Activated effector memory CD4-positive, alpha-beta T cell treated with Interleukin-2 at 50 U/mL for 16 hours (primary cell): Measurements from ENCODE around the gene FDXR.

Experiments
- DNase-seq: peaks from one replicate; pipeline ENCODE4 v3.0.0-alpha.2; 2020

FDXR gene

DNA sequence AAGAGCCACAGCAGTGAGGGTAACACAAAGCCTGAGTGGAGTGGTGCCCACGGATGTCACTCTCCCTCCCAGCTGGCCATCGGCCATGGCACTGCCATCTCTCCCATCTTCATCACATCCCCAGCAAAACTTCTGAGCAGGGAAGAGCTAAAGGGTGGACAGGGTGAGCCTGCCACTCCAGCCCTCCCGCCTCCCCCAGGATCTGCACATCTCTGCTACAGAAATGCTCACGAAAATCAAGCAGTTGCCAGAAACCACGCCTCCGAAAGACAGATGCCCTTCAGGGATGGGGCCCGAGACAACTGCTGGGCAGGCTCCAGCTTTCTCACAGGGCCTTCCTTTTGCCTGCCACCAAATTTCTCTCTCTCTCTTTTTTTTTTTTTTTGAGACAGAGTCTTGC, 16.7 kb downstream of the FDXR start:
- no peak for DNase-seq

GRCh38 chr17:74855323-74855722, 17.5 kb downstream of the FDXR start:
- DNase-seq = no peak

- DNase-seq = no peak
These were observed 18.0 kb downstream of the FDXR start for GRCh38 chr17:74854792-74855191.

DNA sequence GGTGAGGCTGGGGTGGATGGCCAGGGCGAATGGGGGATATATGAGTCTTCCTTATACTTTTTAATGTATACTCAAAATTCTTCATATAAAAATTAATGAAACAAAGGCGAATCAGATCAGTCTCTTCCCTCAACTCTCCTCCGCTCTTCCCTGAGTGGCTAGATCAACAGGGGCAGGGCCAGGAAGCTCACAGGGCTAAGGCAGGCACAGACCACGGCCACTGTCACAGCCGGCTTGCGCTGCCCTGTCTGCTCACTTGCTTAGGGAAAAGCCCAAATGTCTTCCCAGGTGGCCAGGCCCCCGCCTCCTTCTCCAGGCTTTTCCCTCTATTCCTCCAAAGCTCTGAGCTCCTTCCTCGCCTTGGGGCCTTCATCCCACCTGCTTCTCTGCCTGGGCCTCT, 19.1 kb downstream of the FDXR start:
- no peak for DNase-seq

GRCh38 chr17:74853048-74853397, 19.8 kb downstream of the FDXR start:
- no peak for DNase-seq

DNA sequence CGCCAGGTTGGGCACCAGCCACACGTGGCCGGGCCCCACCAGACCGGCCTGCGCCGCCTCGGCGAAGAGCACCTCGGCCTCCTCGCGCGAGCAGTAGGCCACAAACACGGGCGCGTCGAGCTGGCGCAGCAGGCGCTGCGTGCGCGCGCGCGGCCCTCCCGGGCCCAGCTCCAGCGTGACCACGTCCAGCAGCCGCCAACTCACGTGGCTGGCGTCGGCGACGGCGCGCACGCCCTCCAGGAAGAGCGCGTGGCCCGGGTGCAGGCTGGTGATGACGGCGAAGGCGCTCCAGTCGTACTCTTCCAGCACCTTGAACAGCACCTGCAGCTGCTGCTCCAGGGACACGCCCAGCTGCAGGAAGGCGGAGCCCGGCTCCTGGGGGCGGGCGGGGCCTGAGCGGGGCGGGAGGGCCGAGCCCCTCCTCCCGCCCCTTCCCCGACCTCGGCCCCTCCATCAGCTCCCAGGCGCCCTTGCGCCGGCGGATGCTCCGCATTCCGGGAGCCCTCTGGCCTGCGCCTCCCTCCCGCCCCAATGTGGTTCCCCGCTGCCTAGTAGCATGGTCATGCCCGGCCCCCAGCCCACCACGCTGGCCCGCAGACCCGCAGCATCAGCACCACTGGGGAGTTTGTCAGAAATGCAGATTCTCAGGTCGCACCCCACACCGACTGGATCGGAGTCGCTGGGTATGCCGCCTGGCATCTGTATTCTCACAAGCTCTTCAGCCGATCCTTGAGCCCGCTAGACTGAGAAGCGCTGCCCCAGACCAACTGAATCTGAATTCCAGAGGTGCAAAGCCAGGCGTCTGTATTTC, 20.4 kb downstream of the FDXR start:
- DNase-seq = peak; percentile 58

DNA sequence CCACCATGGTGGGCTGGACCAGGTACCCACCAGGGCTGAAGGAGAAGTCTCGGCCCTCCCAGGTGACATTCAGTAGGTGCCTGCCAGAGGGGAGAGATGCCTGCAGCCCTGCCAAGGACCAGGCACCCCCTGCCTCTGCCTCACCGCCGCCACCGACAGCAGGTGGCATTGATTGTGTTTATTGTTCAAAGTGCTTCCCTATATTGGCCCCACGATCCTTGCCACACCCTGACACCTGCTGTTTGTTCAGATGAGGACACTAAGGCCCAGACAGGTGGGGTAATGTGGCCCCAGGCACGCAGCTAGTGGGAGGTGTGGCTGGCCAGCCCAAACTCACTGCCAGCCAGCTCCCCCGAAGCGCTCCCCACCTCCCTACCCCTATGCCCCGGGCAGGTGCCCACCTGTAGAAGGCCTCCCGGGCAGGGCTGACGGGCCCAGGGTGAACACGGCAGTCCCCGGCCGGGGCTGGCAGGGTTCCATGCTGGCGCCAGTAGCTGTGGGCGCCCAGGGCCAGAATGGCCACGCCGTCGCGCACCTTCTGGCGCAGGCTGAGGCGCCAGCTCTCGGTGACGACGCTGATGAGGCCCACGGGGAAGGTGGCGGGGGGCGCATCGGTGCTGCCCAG, 21.1 kb downstream of the FDXR start:
- DNase-seq = no peak

- DNase-seq = no peak
These were observed 21.9 kb downstream of the FDXR start for GRCh38 chr17:74850914-74851313.

DNA sequence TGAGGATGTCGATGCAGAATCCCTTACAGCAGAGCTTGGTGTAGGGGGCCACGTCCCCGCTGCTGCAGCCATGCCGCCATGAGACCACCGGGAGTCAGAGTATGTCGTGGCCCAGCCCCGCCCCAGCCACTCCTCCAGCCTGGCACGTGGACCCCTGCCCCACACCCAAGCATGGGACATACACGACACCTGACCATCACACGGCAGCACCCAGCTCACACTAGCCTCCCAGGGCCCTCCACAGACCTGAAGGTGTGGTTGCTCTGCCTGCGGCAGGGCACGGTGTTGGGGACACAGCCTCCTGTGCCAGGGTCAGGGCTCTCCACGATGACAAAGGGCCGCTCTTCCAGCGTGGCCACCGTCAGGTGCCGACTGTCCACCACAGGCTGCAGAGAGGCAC, 22.5 kb downstream of the FDXR start:
- no peak for DNase-seq

DNA sequence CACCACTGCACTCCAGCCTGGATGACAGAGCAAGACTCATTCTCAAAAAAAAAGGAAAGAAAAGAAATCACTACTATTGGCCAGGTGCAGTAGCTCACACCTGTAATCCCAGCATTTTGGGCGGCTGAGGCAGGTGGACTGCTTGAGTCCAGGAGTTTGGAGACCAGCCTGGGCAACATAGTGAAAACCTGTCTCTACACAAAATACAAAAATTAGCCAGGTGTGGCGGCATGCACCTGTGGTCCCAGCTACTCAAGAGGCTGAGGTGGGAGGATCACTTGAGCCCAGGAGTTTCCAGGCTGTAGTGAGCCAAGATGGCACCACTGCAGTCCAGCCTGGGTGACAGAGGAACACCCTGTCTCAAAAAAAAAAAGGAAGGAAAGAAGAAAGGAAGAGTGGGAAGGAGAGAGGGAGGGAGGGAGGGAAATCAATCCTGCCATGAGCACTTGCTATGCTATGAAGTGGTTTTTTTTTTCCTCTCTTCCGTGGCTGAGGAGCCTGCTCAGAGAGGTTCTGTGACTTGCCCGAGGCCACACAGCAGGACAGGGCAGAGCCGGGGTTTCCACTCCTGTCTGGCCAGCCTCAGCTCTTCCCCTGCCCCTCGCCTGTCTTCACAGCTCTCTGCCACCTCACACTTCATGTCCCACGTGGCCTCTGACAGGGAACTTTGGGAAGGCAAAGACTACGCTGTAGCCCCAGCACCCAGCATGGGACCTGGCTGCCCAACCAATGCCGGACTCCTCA, 24.0 kb downstream of the FDXR start:
- no peak for DNase-seq

DNA sequence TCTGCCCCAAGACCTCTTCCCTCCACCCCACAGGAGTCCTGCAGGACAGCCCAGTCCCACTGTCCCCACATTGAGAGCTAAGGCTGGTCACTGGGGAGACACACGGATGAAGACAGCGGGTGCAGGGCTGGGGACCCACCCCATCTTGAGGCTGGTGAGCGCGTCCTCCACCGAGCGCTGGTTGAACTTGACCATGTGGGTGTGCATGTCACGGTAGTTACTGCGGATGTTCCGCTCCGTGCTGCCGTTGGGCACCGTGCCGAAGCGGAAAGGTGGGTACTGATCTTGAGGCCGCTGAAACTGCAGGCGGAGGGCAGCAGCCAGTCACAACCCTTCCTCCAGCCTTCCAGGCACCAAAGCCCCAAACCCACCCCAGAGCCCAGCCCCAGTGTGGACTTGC, 26.2 kb downstream of the FDXR start:
- DNase-seq = no peak

- DNase-seq = no peak
These were observed 29.5 kb downstream of the FDXR start for GRCh38 chr17:74843352-74843627.

- no peak for DNase-seq
These were observed 30.0 kb downstream of the FDXR start for GRCh38 chr17:74842599-74843351.

DNA sequence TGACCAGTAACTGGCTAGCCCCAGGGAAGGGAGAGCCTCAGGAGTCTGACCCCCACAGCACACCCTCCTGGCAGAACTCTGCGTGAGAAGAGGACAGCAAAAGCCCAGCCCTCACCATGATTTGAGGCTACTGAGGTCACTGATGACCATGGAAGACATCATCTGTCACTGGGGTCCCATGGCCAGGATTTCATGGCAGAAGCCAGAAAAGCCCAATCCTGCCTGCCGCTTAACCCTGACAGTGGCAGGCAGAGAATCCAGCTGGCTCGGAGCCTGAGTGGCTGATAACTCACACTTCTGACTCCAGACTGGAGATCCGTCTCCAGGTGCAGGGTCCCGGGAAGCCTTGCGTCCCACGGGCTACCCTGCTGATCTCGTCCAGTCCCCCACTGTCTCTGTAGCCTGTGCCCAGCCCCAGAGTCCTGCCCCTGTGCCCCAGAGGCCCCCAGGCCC, 30.6 kb downstream of the FDXR start:
- DNase-seq = no peak

DNA sequence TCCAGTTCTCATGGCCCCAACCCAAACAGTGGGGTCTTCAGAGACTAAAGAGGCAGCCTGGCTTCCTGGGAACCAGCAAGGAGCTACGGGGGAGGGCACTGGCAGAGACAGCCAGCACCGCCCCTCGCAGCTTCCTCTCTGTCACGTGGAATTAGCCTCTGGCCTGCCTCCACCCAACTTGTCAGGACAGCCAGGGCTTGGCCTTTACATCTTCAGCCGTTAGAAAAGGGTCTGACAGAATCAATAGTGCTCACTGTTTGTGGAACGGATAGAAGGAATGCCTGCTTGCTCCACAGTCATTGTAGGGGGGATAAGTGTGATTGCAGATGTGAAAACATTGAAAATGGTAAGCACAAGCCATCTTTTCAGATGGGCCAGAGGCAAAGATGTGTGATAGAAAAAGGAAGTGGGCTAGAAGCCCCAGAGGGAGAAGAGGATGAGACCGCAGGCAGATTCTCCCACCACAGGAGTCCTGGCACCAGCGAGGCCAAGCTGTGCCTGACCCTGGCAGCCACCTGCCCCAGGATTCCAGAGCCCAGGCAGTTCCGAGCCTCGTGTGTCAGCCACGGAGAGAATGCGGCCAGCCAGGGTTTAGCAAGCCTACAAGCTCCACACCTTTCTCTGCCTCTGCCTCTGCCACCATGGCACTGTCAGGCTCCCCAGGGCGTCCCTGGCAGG, 31.7 kb downstream of the FDXR start:
- no peak for DNase-seq

DNA sequence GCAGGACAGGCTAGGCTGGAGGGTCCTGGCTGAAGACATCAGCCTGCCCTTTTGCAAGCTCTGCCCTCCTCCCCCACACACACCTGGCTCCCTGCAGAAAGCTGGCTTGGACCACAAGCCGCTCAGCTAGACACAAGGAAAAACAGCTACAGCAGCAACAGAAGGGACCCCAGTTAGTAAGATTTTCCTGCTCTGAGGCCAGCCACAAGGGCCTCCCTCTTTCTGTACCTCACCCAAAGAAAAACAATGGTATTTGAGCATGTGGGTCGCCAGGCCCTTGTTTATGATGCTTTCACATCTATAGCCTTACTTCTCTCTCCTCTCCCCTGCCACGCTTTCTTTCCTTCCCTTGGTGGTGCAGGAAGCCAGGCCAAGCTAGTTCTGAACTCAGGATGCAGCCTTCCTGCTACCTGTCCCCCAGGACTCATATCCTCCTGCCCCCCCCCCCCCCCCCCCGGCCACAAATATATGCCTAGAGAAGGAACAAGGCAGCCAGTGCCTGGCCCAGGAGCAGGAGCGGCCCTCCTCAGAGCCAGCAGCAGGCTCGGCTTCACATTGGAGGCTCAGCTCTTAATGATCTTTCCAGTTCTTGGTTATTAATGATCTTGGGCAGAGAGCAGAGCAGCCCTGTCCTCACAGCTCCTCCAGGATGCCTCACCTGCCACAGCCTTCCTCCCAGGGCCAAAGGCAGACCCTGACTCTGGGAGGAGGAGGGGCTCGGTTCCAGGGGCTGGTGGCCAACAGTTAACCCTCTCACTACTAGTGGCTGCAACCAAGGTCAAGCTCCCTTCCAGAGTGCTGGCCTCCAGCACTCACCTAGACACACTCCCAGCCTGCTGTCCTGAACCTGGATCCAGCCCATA, 32.6 kb downstream of the FDXR start:
- DNase-seq = no peak

GRCh38 chr17:74838274-74838673, 34.5 kb downstream of the FDXR start:
- no peak for DNase-seq

GRCh38 chr17:74836691-74837467, 35.9 kb downstream of the FDXR start:
- DNase-seq = no peak

GRCh38 chr17:74836191-74836590, 36.6 kb downstream of the FDXR start:
- DNase-seq = no peak

DNA sequence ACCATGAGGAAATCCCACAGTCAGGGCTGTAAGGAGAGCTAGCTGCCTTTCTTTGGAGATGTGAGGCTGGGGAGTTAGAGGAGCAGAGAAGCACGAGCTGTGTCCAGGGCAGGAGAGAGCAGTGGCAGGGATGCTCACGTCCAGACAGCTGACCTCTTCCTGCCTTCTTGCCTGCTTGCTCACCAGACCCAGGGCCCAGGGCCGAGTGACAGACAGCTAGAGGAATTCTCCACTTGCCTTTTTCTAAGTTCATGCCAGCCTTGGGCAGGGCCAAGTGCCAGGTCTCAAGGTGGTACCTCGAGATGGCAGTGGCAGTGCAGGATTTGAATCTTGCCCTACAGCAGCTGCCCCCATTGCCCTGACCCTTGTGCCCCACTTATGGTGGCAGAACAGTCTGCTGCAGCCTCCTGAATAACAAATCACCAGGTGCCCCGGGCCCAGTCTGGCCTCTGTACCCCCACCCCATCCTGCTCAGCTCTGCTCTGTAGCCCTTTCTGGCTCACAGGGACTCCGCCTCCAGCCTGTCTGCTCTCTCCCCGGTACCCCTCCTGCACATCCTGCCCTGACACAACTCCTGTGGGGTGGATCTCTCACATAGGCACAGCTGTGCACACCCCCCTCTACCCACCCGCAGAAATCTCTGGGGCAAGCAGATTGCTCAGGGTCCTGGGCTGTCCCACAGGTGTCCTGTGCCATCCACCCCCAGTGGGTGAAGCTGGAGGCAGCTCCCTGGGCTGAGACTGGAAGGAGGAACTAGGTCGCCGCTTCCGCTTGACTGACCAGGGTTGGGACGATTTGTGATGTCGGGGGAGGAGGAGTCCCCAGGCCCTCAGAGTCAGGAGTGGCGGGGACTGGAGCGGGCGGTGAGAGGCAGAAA, 39.1 kb downstream of the FDXR start:
- DNase-seq = no peak
